Cardiac fibroblast (primary cell): Measurements from ENCODE around the gene RTN4IP1.

ENCODE experiments used
- DNase-seq, 2 donors: peaks; one replicate each; pipeline versions ENCODE4 v3.0.0 to v3.0.0-alpha.2; 2010; ENCODE audit warnings: low read depth in 2 of 2
- H3K4me3 ChIP-seq, 2 donors: replicated peaks in 1 of 2; 1 replicate in 1 of 2; 2 replicates in 1 of 2; pipeline ENCODE4 v1.5.1; 2011; ENCODE audit warnings: low read depth in 2 of 2, low read length in 2 of 2, mild to moderate bottlenecking in 2 of 2, moderate library complexity in 1 of 2
- TF ChIP-seq, protein P1 (sequence below): IDR thresholded peaks from one replicate; pipeline ENCODE4 v1.5.1; 2011; ENCODE audit warnings: low read depth, mild to moderate bottlenecking, low read length, inconsistent platforms

The RTN4IP1 gene

DNA sequence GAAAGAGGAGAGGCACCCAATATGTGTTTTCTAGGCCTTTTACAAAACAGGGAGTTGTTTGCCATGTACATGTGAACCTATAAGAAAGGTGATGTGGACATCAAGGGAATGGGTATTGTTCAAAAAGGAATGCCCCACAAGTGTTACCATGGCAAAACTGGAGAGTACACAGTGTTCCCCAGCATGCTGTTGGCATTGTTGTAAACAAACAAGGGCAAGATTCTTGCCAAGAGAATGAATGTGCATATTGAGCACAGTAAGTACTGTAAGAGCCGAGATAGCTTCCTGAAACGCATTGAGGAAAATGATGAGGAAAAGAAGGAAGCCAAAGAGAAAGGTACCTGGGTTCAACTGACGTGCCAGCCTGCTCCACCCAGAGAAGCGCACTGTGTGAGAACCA, 13.2 kb upstream of the RTN4IP1 start:
- no peak overlapping the region for H3K4me3 ChIP-seq
- peak in 1 of 2 donors; percentile 22 for DNase-seq
- TF ChIP-seq, protein P1, sequence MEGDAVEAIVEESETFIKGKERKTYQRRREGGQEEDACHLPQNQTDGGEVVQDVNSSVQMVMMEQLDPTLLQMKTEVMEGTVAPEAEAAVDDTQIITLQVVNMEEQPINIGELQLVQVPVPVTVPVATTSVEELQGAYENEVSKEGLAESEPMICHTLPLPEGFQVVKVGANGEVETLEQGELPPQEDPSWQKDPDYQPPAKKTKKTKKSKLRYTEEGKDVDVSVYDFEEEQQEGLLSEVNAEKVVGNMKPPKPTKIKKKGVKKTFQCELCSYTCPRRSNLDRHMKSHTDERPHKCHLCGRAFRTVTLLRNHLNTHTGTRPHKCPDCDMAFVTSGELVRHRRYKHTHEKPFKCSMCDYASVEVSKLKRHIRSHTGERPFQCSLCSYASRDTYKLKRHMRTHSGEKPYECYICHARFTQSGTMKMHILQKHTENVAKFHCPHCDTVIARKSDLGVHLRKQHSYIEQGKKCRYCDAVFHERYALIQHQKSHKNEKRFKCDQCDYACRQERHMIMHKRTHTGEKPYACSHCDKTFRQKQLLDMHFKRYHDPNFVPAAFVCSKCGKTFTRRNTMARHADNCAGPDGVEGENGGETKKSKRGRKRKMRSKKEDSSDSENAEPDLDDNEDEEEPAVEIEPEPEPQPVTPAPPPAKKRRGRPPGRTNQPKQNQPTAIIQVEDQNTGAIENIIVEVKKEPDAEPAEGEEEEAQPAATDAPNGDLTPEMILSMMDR: no peak

- no peak for DNase-seq
- TF ChIP-seq, protein P1: no peak
These were observed 10.5 kb upstream of the RTN4IP1 start for GRCh38 chr6:106639812-106640211.

DNA sequence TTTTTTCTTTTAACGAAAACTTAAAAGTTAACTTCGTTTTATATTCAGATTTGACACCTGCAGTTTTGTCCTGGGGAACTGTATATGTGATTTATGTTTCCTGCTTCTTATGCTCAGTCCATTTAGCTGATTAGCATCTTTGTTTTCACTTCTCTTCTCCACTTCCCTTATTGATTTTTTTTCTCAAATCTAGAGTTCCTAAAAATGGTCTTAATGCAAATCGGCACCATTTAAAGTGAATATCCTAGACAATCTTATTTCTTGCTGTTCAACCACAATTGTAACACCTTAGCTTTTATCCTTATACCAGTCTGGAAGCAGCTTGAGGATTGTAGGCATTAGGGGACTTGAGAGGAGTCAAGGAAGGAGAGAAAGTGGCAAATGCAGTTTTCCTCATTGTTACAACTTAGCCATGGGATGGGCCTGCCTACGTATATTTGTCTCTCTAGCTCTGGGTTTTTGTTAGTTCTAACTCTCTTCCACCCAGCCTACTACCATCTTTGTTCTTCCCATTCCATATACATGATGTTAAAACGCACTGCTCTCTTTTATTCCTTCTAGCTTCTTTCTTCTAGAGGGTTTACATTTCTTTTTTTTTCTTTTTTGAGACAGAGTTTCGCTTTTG, 8.5 kb upstream of the RTN4IP1 start:
- DNase-seq: no peak
- no peak overlapping the region for H3K4me3 ChIP-seq
- TF ChIP-seq, protein P1: no peak

More at GRCh38 chr6:106639812-106640211, 10.5 kb upstream of the RTN4IP1 start:
- no peak overlapping the region for H3K4me3 ChIP-seq

GRCh38 chr6:106637051-106637716, 7.9 kb upstream of the RTN4IP1 start:
- DNase-seq: no peak
- TF ChIP-seq, protein P1: no peak
- H3K4me3 ChIP-seq: no peak overlapping the region

DNA sequence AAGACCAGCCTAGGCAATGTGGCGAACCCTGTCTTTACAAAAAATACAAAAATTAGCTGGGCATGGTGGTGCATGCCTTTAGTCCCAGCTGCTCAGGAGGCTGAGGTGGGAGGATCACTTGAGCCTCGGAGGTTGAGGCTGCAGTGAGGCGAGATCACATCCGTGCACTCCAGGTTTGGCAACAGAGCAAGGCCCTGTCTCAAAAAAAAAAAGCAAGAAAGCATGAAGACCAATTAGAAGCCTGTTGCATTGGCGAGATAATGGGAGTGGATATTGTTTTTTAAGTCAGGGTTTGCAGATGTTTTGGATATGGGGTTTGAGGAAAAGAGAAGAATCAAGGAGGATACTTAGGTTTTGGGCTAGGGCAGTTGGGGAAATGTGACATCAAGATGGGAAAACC, 5.3 kb upstream of the RTN4IP1 start:
- no peak overlapping the region for H3K4me3 ChIP-seq
- DNase-seq: no peak
- TF ChIP-seq, protein P1: no peak

DNA sequence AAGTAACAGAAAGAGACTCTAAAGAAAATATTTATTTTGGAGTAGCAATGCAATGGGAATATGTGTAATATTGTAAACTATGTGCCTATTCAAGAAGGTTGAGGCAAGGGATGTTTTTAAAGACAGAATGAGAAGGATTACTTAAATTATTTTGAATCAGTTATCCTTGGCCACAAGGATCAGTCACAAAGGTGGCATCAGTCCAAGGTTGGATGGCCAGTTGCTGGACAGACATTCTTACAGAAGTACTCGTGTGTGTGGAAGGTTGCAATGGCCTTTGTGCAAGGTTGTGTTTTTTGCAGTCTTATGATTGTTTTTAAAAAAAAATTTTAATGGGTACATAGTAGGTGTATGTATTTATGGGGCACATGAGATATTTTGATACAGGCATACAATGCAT, 2.0 kb upstream of the RTN4IP1 start:
- peak in 1 of 2 donors; percentile 45 for DNase-seq
- TF ChIP-seq, protein P1: no peak
- H3K4me3 ChIP-seq: no peak overlapping the region
